CD4-positive, alpha-beta T cell (primary cell): ENCODE measurements around the gene RAB7B. TPM values are rescaled to one million over a fixed set of nuclear protein-coding genes. Genes with fewer than 3 reads are reported as not detected.

Experiments used
- ATAC-seq: fragments of 200-7000 bp; cut with Tn5 transposase; one replicate; pipeline ENCODE4 v1.10.0; 2022; ENCODE audit warnings: mild to moderate bottlenecking; ENCODE audit not compliant: poor library complexity
- CTCF ChIA-PET: fragments of 350-600 bp; sonication (Branson Sonifier 250); formaldehyde crosslinking; loops from one replicate; lab custom pipeline; 2021; ENCODE audit warnings: antibody characterized with exemption, inconsistent platforms; lab: Charles Lee
- POLR2A ChIA-PET: fragments of 350-600 bp; sonication (Branson Sonifier 250); formaldehyde crosslinking; loops from one replicate; lab custom pipeline; 2021; ENCODE audit warnings: antibody characterized with exemption, inconsistent platforms; lab: Charles Lee
- DNase-seq, 14 experiments: peaks; one replicate each; pipeline ENCODE4 v3.0.0-alpha.2; 2013 to 2020; ENCODE audit warnings: mixed read lengths in 2 of 14
- H3K27ac ChIP-seq, 2 donors: one replicate each; pipeline versions ENCODE4 v1.5.1 to v1.7.0; 2013; ENCODE audit warnings: low read length in 2 of 2, low read depth in 1 of 2, mild to moderate bottlenecking in 1 of 2
- H3K27me3 ChIP-seq, 2 experiments: 1 replicate in 1 of 2; 2 replicates in 1 of 2; pipeline versions ENCODE4 v1.6.1 to v1.7.0; 2013; ENCODE audit warnings: low read length in 2 of 2, control low read depth in 1 of 2, mild to moderate bottlenecking in 1 of 2, moderate library complexity in 1 of 2; ENCODE audit not compliant: insufficient read depth in 2 of 2, control insufficient read depth in 1 of 2
- H3K36me3 ChIP-seq: one replicate; pipeline ENCODE4 v1.6.1; 2013; ENCODE audit warnings: low read length, control low read depth; ENCODE audit not compliant: insufficient read depth
- H3K4me1 ChIP-seq: one replicate; pipeline ENCODE4 v1.6.1; 2013; ENCODE audit warnings: low read length, control low read depth; ENCODE audit not compliant: insufficient read depth
- H3K4me3 ChIP-seq: one replicate; pipeline ENCODE4 v1.5.1; 2013; ENCODE audit warnings: mild to moderate bottlenecking, low read length, moderate library complexity
- H3K9me3 ChIP-seq, 2 experiments: 1 replicate in 1 of 2; 2 replicates in 1 of 2; pipeline versions ENCODE4 v1.6.1 to v1.7.0; 2013; ENCODE audit warnings: low read length in 2 of 2, mild to moderate bottlenecking in 2 of 2, control low read depth in 1 of 2, moderate library complexity in 1 of 2; ENCODE audit not compliant: control insufficient read depth in 1 of 2, insufficient read depth in 1 of 2
- H3K27ac Mint-ChIP-seq: one replicate; pipeline ENCODE4 v1.8.0; 2020; ENCODE audit warnings: mixed read lengths
- H3K27me3 Mint-ChIP-seq: one replicate; pipeline ENCODE4 v1.8.0; 2021; ENCODE audit warnings: mixed read lengths
- H3K36me3 Mint-ChIP-seq: one replicate; pipeline ENCODE4 v1.8.0; 2021; ENCODE audit warnings: low read depth, mixed read lengths
- H3K4me1 Mint-ChIP-seq: one replicate; pipeline ENCODE4 v1.8.0; 2021; ENCODE audit warnings: low read depth, mixed read lengths
- H3K4me3 Mint-ChIP-seq: one replicate; pipeline ENCODE4 v1.8.0; 2020; ENCODE audit warnings: mild to moderate bottlenecking, mixed read lengths
- H3K9me3 Mint-ChIP-seq: one replicate; pipeline ENCODE4 v1.8.0; 2020; ENCODE audit warnings: mixed read lengths
- intact Hi-C, 2 experiments: fragments of 100-400 bp; cut with DNase I in 1 of 2; cut with micrococcal nuclease in 1 of 2; formaldehyde crosslinking; loops; one replicate each; pipeline versions ENCODE4 v1.15.1 to v1.9.0; 2023 to 2025; cut with DNase I, micrococcal nuclease
- total RNA-seq, 174 experiments: library from RNA in 2 of 174; stranded (reverse) in 2 of 174; gene quantifications; one replicate each; pipeline ENCODE4 v1.2.3 and lab custom pipeline; 2021 to 2026
- TF ChIP-seq, protein P1 (sequence below): fragments of 200-600 bp; IDR thresholded peaks from one replicate; pipeline ENCODE4 v1.8.0; 2022; ENCODE audit warnings: antibody characterized with exemption, mild to moderate bottlenecking

RAB7B gene
- total RNA-seq, 2 experiments from 2014 or later = 0.08 TPM; not detected in 1

DNA sequence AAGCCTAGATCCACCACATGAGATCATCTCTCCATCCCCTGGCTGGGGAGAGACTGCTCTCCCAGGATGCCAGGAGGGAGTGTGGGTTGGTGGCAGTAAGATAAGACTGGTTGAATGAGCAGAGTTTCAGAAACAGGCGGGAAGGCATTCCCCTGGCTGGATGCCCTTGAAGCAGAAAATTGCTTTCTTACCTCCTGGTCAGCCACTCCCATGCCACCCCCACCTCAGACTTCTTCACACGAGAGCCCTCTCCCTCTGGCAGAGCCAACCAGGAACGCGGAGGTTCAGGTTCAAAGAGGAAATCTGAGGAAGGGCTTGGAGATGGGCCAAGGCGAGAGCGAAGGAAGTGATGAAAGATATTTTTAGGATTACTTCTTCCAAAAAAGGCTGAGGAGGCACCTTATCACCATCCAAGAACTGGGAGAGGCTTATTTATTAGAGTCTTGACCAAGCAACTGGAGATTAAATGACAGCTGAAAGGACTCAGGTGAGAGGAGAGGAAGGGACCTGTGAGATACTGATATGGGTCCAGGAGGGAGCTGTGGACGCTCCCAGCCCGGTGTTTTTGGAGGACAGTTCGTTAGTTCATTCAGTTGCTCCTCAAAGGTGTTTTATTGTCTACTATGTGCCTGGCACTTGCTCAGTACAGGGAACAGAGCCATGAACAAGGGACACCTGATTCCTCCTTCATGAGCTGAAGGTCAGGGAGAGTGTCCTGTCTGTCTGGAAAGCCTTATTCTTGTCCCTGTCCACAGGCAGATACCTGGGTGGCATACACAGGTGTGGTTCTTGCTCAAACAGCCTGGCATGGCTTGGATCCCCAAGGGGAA is 41.0 kb downstream of the RAB7B start:
- intact Hi-C loops = no loop called here
- H3K27me3 ChIP-seq = peaks cover 0 to 2% of the 10 kb centered on the region in 2 experiments
- Mint-ChIP-seq H3K9me3 (no peaks in the 10 kb centered on the region), H3K4me1 (no peaks in the 10 kb centered on the region), H3K4me3 (no peak overlapping the region), H3K27me3 (peaks cover 21% of the 10 kb centered on the region), H3K27ac (no peak overlapping the region), H3K36me3 (no peaks in the 10 kb centered on the region)
- CTCF ChIA-PET = interaction anchor here (1.6 kb wide), 1 partner anchor 15 kb away, joined by 5 read pairs; no protein-coding TSS in a partner anchor
- H3K4me3 ChIP-seq = no peak overlapping the region
- ATAC-seq = no peak
- no peak overlapping the region for H3K27ac ChIP-seq
- H3K9me3 ChIP-seq = no peaks in the 10 kb centered on the region
- TF ChIP-seq, protein P1, sequence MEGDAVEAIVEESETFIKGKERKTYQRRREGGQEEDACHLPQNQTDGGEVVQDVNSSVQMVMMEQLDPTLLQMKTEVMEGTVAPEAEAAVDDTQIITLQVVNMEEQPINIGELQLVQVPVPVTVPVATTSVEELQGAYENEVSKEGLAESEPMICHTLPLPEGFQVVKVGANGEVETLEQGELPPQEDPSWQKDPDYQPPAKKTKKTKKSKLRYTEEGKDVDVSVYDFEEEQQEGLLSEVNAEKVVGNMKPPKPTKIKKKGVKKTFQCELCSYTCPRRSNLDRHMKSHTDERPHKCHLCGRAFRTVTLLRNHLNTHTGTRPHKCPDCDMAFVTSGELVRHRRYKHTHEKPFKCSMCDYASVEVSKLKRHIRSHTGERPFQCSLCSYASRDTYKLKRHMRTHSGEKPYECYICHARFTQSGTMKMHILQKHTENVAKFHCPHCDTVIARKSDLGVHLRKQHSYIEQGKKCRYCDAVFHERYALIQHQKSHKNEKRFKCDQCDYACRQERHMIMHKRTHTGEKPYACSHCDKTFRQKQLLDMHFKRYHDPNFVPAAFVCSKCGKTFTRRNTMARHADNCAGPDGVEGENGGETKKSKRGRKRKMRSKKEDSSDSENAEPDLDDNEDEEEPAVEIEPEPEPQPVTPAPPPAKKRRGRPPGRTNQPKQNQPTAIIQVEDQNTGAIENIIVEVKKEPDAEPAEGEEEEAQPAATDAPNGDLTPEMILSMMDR = no peak
- no peak for DNase-seq
- no peaks in the 10 kb centered on the region for H3K4me1 ChIP-seq
- POLR2A ChIA-PET = no interaction called here
- no peaks in the 10 kb centered on the region for H3K36me3 ChIP-seq

DNA sequence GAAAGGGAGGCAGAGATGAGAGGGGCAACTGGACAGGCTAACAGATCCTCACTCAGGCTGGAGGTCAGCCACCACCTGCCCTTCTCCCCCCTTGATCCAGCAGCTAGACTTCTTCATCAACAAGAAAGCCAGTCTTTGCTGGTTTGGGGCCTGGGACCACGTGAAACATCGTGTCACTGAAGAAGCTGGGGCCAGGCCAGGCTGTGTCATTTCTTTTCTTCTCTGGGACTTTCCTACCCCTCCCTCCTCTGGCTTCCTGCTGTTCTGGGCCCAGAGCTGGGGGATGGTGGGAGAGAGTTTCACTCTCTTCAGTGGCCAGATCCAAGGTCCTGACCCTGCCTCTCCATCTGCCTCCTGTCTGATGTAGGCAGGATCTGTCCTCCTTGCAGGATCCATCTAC is 41.8 kb downstream of the RAB7B start:
- Mint-ChIP-seq H3K27ac (no peak overlapping the region), H3K4me1 (no peaks in the 10 kb centered on the region), H3K4me3 (no peak overlapping the region), H3K36me3 (no peaks in the 10 kb centered on the region), H3K9me3 (no peaks in the 10 kb centered on the region), H3K27me3 (peaks cover 25% of the 10 kb centered on the region)
- Histone ChIP-seq H3K9me3 (no peaks in the 10 kb centered on the region), H3K4me1 (no peaks in the 10 kb centered on the region), H3K4me3 (no peak overlapping the region), H3K27ac (no peak overlapping the region), H3K36me3 (no peaks in the 10 kb centered on the region), H3K27me3 (peaks cover 0 to 4% of the 10 kb centered on the region in 2 experiments)
- TF ChIP-seq, protein P1 = no peak
- DNase-seq (no peak), ATAC-seq (no peak)
- CTCF ChIA-PET = no interaction called here
- intact Hi-C loops = no loop called here
- POLR2A ChIA-PET = no interaction called here

DNA sequence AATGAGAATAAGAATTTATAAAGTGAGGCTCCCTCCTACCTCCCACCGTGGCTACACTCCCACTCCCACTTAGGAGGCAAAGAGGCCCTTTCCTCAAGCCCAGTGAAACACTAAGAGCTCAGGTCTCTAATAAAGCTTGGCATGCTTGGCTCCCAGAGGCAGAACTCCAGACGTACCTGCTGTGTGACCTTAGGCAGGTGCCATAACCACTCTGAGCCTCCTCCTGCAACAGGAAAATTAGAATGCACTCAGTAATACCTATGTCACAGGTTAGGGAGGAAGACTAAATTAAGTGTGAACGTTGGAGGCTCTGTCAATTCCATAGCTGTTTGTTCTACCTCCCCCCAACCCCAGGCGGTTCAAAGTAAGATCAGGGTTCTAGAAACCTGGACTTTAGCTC is 43.4 kb downstream of the RAB7B start:
- Mint-ChIP-seq H3K9me3 (no peaks in the 10 kb centered on the region), H3K27ac (no peak overlapping the region), H3K4me1 (no peaks in the 10 kb centered on the region), H3K27me3 (peaks cover 25% of the 10 kb centered on the region), H3K36me3 (no peaks in the 10 kb centered on the region), H3K4me3 (no peak overlapping the region)
- POLR2A ChIA-PET = no interaction called here
- no peak for ATAC-seq
- TF ChIP-seq, protein P1 = no peak
- CTCF ChIA-PET = no interaction called here
- intact Hi-C loops = no loop called here
- Histone ChIP-seq H3K36me3 (no peaks in the 10 kb centered on the region), H3K27me3 (peaks cover 0 to 4% of the 10 kb centered on the region in 2 experiments), H3K4me3 (no peak overlapping the region), H3K27ac (no peak overlapping the region), H3K9me3 (no peaks in the 10 kb centered on the region), H3K4me1 (no peaks in the 10 kb centered on the region)
- DNase-seq = no peak
